GM19240 (cell line): ENCODE measurements around the gene COL6A3.

Experiments
- DNase-seq: peaks from one replicate; pipeline ENCODE4 v3.0.0; 2011; ENCODE audit warnings: low spot score; ENCODE audit not compliant: insufficient read length

Gene COL6A3

DNA sequence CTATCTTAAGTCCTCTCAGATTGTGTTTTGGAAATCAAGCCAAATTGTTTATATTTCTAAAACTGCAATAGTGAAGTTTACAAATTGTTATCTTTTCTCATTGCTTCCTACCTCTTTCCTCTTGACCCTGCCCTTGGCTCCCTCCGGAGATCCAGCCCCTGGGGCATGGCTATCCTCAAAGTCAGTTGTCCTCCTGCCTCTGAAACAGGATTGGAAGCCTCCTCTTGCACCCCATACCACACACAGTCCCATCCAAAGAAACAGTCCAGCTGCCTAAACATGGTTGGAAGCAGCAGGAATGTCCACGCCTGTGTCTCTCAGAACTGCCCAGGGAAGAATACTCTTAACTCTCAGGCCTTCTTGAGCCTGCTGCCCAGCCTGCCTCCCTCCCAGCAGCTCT lies 30.1 kb upstream of the COL6A3 start:
- no peak for DNase-seq

DNA sequence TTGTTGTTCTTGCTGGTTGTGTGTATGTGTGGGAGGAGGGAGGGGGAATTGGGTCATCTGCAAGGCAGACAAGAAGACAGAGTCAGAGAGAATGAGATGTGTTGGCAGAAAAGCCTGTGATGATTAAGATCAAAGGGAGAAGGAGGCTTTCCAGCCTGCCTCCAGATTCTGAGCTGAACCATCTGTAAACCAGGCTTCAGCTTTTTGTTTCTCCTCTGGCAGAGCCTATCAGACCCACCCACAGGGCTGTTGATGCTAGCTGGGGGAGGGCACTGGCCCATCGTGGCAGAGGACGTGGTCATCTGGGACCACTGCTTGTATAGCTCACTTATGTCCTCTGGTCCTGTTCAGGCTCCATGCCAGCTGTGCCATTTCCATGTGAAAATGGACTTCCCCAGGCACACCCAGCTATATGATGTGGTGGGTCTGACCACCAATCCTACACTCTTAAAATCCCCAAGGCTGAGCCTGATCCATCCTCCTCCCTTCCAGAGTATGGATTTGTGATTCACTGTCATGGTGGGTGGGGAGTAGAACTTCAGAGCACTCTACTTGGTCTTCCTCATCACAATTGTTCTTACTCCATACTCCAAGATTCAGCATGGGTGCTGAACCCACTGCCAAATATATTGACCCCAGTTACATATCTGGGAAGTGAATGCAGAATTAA lies 27.8 kb upstream of the COL6A3 start:
- DNase-seq = no peak

DNA sequence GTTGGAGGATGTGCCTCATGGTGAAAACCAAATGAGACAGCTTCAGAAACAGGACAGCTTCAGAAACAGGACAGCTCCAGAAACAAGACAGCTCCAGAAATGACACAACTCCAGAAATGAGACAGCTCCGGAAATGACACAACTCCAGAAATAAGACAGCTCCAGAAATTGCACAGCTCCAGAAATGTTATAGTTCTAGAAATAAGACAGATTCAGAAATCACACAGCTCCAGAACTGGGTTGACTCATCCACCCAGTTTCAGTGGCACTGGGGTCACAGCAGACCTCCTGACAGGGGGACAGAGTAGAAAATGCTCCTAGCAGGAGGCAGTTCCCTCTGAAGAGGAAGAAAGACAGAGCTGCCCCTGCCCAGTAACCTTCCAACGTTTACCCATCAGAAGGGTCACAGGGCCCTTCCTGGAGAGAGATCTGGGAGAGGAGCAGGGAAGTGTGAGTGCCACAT lies 26.9 kb upstream of the COL6A3 start:
- DNase-seq = peak; percentile 35

DNA sequence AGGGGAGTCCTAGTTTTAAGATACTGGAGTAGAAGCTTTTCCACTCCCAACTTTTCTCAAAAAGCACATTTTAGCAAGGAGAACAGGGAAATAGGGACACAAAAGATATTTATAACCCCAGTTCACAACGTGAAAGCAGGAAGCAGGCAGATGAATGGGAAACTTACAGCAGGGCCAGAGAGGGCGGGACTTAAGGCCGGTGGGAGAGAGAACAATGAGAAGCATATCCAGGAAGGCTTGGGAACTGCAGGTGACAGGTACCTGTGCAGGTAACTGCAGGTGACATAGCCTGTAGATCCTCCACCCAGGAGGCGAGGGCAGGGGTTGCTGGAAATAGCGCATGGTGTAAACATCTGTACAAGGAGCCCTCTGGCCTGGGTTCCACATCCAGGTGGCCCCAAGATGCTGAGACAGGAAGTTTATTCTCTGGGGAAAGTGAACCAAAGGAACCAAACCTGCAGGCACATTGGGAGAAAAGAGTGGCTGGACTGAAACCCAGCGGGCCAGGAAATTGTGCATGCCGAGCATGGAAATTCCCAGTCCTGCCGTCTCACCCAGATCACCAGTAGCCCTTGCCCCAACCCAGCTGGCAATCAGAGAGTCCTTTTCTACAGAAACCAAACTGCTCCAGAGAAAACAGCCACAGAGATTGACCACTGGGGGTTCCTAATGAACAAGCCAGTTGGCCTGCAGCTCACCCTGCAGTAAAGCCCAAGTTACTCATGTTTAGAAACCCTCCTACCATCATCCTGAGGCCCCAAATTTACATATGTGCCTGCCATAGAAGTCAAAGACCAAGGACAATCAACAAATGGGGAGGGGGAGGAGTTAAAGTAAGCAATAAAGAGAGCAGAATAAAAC lies 24.3 kb upstream of the COL6A3 start:
- DNase-seq = no peak

DNA sequence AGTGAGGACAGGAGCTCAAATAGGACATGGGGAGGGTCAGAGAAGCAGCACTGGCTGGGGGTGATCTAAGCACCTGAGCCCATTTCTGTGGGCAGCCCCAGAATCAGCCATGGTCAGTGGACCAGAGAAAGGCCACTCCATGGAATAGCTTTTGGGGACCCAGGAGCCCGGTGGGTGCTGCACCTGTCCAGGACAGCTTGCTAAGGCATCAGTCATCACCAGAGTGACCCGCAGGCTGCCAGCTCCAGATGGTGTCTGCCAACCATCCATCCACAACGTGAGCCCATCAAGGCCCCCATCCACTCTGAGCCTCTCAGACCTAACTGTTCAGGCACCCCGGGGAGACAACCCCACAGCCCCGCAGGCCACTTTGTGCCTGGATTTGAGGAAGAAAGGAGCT lies 23.6 kb upstream of the COL6A3 start:
- no peak for DNase-seq

DNA sequence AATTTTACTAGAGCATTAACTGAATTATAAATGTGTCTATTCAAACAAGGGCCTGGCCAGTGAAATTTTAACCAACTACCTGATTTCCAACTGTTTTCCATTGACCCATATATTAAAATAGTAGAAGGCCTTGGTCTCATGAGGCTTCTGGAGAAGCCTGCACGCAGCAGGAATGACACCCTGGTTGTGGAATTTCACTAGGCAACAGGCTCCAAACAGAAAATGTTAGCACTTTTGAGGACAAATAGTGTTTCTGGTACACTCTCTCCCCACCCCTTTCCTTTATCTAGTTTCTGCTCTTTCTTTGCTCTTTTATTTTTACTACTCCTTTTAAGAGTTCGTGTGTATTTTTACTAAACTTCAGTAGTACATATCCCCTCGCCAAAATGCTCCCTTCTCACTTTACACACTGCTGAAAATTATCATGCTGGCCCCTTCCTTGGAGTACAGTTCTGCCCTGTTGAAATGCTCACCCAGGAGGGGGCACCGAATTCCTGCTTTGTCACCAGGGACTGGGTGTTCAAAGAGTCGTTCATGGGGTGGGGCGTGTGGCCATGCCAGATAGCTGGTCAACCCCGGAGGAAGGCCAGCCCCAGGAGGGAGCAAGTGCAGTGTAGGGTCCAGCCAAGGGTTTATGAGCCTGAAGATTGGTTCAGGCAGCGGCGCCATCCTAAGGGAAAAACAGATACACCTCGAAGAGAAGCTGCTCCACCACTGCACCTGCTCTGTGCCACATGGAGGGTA lies 22.1 kb upstream of the COL6A3 start:
- DNase-seq = no peak

DNA sequence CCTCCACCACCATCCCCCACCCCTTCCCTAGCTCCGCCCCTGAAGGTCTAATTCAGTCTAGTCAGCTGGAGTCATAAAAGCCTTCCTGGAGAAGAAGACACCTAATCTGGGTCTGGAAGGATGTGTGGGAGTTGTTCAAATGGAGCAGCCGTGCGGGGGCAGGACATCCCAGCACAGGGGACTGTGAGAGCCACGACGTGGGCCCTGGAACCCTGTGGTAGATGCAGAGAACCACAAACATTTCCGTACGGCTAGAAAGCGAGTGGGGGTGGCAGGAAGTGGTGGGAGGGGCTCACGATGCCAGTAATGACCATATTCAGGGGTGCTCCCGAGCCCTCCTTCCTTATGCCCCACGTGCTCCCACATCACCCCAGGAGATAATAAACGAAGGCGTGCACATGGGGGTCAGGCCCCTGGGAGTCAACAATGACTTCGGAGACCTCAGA lies 20.9 kb upstream of the COL6A3 start:
- DNase-seq = no peak

DNA sequence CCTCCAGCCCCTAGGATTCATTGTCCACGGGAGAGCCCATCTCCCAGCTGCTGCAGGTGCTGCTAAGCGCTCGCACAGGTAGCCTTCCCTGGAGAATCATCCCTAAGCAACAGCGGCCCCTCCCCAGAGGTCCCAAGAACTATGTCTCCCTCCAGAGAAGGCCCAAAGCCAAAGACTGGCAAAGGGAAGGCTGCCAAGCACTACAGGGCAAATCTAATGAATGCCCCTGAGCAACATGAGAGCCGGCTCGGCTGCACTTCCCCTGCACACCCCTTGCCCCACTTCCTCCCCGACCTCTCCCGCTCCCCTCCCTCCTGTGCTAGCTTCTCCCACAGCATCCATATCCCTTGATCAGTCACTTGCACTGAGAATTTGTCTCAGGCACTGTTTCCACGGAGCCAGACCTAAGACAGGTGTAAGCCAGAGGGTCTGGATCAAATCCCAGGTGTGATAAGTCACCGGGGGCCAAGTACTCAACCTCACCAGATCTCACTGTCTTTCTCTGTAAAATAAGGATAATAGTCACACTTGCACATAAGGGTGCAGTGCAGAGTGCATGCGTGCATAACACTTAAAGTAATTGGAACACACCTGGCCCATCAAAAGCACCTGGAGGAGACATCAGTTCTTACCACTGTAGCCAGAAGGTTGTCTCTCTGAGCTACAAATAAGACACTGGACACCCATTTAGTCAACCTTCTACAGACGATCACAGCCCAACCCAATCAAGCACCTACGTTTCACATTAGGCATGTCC lies 20.1 kb upstream of the COL6A3 start:
- no peak for DNase-seq

DNA sequence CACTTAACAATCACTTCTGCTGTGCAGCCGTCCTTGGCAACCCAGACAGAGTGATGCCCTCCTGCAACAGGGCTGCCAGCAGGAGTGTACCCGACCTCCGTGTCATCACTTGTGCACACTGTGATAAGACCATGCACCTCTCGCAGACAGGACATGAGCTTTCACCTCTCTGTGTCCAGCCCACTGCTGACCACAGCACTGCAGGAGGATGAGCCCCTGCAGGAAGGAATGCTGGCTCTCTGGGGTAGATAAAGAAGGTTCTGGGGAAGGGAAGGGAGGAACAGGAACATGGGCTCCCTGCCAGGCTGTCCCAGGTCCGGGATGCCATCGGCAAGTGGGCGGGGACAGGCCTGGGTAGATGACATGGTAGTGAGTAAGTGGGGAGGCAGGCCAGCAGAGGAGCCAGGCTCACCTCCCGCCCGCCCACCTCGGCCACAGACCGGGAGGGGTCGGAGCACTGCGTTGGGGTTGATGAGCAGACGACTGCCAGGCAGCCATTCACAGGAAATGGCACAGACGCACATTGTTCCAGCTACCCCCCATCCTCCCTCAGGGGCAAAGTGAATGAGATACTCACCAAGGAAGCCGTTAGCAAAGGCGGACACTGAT lies 18.6 kb upstream of the COL6A3 start:
- no peak for DNase-seq

DNA sequence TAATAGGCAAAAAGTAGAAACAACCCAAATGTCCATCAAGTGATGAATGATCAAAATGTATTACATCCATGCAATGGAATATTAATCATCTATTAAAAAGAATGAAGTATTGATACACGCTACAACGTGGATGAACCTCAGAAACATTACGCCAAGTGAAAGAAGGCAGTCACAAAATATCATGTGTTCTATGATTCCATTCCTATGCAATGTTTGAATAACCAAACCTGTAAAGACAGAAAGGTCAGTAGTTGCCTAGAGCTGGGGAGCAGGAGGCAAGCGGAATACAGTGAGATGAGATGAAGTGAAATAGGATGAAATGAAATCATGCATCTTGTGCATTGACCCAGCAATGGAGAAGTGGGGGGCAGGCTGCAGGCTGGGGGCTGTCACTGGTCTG lies 17.9 kb upstream of the COL6A3 start:
- no peak for DNase-seq

DNA sequence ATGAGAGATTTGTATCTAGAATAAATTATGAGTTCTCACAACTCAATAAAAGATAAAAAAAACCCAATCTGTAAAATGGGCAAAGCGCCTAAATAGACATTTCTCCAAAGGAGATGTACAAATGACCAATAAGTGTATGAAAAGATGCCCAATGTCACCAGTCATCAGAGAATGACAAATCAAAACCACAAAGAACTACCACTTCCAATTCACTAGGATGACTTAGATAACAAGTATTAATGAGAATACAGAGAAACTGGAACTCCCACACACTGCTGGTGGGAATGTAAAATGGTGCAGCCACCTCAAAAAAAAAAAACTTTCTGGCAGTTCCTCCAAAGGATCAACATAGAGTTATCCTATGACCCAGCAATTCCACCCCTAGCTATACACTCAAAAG lies 17.4 kb upstream of the COL6A3 start:
- no peak for DNase-seq

DNA sequence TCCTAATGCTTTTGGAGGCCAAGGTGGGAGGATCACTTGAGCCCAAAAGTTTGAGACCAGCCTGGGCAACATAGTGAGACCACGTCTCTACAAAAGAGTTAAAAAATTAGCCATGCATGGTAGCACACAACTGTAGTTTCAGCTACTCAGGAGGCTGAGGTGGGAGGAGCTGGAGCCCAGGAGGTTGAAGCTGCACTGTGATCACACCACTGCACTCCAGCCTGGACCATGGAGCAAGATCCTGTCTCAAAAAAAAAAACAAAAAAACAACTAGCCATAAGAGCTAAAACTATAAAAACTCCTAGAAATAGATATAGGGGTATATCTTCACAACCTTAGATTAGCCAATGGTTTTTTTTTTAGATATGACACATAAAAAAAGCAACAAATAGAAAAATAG lies 16.9 kb upstream of the COL6A3 start:
- DNase-seq = no peak

DNA sequence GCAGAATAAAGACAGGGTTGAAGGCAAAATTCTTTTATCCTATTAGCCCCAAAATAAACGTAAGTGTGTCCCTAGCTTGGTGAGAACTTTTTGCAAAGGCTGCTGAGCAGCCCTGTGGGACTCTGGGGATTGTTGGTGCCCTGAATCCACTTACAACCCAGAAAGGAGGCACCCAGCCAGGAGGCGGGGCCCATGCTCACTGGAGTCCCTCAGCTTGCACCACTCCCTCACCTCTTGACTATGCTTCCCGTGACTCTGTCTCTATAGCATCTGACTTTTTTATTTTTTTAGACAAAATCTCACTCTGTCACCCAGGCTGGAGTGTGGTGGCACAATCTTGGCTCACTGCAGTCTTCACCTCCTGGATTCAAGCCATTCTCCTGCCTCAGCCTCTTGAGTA lies 15.8 kb upstream of the COL6A3 start:
- no peak for DNase-seq

DNA sequence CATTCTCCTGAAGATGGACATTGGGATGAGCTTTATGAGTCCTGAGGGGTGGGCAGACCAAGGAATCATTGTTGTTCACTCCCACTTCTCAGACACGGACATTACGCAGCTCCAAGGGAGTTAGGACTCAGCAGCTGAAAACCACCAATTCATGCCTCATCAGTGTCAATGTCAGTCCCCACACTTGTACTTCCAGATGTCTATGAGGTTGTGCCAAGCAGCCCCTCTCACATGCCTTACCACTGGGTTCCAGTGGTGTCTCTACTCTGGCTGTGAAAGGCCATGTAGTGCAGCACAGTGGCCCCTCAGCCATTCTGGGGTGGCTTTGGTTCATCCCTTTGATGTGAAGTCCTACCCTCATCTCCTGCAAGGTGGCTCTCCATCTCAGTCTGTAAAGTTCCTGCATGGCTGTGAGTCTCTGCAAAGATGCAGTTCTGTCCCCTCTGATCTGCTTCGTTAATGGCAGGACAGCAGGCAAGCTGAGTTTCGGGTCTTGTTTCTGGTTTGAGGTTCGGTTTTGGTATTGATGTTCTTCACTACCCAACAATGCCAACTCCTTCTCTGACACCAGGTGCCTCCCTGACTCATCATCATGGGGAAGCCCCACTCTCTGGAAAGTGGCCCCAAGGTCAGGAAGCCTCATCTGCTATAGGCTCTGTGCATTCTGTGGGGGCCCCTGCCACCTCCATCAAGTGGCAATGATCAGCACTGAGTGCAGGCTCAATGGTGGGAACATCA lies 14.0 kb upstream of the COL6A3 start:
- DNase-seq = no peak

DNA sequence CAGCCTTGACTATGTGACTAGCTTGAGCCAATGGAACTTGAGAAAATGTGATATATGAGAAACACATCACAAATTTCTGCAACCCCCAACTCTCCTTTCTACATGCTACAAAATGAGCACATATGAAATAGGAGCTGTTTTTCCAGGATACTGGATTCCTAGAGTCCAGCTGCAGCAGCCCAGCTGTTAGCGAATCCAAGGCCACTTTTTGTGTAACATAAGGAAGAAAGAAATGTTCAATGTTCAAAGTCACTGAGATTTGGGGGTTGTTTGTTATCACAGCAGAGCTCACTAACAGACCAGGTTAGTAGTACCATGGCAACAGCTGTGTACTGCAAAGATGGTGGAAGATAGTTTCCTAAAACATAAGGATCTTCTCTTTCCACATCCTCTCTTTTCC lies 12.6 kb upstream of the COL6A3 start:
- DNase-seq = no peak

DNA sequence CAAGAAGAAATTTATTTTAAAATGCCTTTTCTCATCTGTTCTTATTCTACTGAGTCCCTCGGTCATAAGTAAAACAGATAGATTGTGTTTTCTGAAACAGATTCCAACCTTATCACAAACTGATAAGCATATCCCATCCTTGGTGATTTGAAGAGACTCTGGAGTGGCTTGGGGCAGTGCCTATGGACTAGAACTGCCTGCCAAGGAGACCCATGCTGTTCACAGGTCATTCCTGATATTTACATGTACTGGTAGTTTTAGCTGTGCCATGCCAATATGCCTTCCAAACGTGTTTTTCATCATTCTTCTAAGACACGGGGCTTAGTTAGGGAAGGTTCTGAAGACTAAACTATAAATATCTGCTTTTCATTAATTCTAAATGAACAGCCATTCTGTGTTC lies 11.4 kb upstream of the COL6A3 start:
- DNase-seq = no peak

DNA sequence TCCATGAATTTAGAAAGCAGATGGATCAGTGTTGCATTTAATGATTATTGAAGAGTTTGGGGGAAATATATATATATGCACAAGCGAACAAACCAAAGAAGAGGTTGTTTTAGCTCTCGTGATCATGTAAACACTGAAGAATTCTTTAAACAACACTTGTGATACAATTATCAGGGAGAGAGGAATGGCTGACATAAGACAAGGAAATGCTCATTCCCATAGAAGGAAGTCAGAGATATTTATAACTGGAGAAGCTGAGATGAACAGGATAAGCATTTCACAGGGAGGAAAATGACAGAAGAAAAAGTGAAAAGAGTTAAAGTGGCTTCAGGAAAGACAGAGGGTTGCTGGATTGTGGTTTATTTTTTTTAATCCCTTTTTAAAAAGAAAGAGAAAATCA lies 10.6 kb upstream of the COL6A3 start:
- no peak for DNase-seq

DNA sequence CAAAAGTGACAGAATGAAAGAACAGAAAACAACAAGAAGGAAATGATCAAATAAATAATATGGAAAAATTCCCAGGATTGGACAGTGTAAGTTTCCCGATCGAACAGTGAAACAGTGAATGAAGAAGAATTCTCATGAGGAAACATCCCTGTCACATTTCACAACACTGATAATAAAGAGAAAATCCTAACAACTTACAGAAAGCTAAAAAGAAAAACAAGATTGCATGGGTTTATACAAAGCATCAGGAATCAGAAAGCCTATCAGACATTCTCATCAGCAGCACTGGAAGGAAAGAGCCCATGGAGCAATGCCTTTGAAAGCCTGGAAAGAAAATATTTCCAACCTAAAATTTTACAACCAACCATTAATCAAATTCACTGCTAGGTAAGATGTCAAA lies 9.9 kb upstream of the COL6A3 start:
- no peak for DNase-seq

DNA sequence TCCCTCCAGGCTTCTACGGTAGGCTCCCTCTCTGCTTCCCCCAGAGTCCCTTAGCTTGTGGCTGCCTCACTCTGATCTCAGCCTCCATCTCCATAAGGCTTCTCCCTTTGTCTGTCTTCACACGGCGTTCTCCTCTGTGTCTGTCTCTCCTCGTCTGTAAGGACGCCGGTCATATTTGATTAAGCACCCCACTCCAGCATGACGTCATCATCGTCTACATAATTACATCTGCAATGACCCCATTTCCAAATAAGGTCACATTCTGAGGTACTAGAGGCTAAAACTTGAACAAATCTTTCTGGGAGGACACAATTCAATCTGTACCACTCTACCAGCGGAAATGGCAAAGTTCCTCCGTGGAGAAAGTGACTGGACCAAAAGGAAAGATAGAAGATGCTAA lies 8.3 kb upstream of the COL6A3 start:
- no peak for DNase-seq

DNA sequence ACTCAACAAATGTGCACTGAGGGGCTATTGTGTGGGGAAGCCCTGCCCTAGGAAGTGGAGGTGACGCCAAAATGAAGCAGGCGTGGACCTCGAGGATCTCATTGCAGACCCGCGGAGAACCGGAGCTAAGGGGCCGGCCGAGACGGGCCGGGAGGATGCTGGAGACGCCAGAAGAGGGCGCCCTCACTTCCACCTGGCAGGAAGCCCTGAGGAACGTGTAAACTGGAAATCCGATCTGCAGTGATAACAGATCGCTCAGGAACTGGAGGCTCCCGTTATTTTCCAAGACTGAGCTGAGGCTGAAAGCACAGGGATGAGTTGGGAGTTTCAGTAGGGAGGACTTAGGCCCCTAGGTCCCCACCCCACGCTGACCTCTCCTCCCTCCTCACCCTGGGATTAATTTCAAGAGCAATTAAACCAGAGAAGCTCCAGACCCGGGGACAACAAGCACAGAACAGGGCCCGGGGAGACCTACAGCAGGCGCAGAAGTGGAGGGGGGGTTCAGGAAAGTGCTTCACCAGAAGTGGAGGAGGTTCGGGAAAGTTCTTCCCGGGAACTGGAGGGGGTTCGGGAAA lies 7.7 kb upstream of the COL6A3 start:
- peak; percentile 23 for DNase-seq
